Memory B cell (primary cell): Measurements from ENCODE around the gene CYB561.

ENCODE experiments used
- ATAC-seq: fragments of 150-1000 bp; cut with Tn5 transposase; 2 replicates; pipeline ENCODE4 v1.10.0; 2021; ENCODE audit warnings: low read depth, mild to moderate bottlenecking, moderate library complexity
- DNase-seq, 2 donors: peaks; one replicate each; pipeline ENCODE4 v3.0.0; 2022; ENCODE audit warnings: low spot score in 2 of 2
- H3K27ac Mint-ChIP-seq: one replicate; pipeline ENCODE4 v1.8.0; 2022; ENCODE audit warnings: mild to moderate bottlenecking, moderate library complexity, mixed read lengths
- H3K27me3 Mint-ChIP-seq: one replicate; pipeline ENCODE4 v1.8.0; 2022; ENCODE audit warnings: mixed read lengths
- H3K36me3 Mint-ChIP-seq: one replicate; pipeline ENCODE4 v1.8.0; 2022; ENCODE audit warnings: mild to moderate bottlenecking, mixed read lengths
- H3K4me1 Mint-ChIP-seq: one replicate; pipeline ENCODE4 v1.8.0; 2022; ENCODE audit warnings: mixed read lengths
- H3K4me3 Mint-ChIP-seq: one replicate; pipeline ENCODE4 v1.8.0; 2022; ENCODE audit warnings: mild to moderate bottlenecking, moderate library complexity, mixed read lengths
- H3K9me3 Mint-ChIP-seq: one replicate; pipeline ENCODE4 v1.8.0; 2022; ENCODE audit warnings: mixed read lengths

The CYB561 gene, protein sequence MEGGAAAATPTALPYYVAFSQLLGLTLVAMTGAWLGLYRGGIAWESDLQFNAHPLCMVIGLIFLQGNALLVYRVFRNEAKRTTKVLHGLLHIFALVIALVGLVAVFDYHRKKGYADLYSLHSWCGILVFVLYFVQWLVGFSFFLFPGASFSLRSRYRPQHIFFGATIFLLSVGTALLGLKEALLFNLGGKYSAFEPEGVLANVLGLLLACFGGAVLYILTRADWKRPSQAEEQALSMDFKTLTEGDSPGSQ

DNA sequence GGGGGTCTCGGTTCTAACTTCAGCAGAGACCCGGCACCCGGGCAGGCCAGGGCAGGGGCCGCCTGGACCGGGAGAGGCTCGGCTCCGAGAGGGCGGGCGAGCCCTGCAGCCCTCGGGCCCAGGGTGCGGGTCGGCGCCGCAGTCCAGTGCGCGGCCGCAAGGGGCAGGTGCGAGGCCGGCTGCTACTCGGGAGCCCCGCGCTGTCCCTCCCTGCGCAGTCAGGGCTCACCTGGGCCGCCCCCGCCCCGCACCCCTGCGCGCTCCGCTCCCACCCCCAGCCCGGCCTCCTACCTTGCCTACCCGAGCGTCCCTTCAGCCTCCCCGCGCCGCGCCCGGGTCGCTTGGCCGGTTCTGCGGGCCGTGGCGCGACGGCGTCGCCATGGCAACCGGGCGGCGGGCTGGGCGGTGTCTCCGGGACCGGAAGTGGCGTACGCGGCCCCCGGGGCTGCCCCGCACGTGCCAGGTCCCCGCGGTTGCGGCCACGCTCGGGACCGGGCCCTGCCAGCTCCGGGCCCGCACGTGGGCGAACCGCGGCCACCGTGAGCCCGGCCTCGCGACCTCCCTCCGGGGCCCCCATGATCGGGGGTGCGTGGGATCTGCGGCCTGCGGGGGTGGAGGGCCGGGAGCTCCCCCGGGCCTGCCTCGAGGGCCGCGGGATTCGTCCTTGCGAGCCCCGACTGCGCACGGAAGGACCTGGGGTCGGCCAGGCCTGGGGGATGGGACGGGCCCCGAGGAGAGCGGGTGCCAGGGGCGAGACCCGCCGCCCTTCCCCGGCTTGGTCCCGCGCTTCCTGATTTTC lies at the start of gene CYB561:
Gene CYB561, minus strand, starts transcription at position 353 of the 799 bp plus-strand sequence. CDS start 8,759 bp downstream, outside the sequence.
- Mint-ChIP-seq H3K36me3 (no peaks in the 10 kb centered on the region), H3K27me3 (no peaks in the 10 kb centered on the region), H3K4me1 (peaks cover 7% of the 10 kb centered on the region), H3K9me3 (no peaks in the 10 kb centered on the region), H3K27ac (peak within 1 kb of the TSS; percentile 94), H3K4me3 (peak within 1 kb of the TSS; percentile 85)
- peak; percentile 88 to 90 for DNase-seq
- peak; percentile 71 for ATAC-seq

DNA sequence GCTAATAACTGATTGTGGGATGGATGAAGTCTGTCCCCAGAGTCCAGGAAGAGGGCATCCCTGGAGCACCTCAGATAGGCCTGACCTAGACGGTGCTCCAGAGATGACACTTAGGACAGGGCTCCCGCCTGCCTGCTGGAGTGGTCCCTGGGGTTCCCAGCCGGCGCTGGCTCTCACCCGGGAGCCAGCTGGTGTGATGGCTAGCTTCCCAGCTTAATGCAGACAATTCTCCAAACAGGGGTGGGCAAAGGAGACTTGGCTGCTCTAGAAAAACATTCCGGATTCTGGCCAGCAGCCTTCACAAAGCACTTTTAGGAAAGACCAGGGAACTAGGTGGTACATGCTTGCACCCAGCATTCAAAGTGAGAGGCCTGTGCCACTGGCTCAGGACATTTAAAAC lies 49.4 kb upstream of the CYB561 start:
- Mint-ChIP-seq H3K4me3 (no peak overlapping the region), H3K27me3 (peaks cover 1% of the 10 kb centered on the region), H3K36me3 (no peaks in the 10 kb centered on the region), H3K9me3 (no peaks in the 10 kb centered on the region), H3K4me1 (no peaks in the 10 kb centered on the region), H3K27ac (no peak overlapping the region)
- no peak for DNase-seq
- no peak for ATAC-seq

DNA sequence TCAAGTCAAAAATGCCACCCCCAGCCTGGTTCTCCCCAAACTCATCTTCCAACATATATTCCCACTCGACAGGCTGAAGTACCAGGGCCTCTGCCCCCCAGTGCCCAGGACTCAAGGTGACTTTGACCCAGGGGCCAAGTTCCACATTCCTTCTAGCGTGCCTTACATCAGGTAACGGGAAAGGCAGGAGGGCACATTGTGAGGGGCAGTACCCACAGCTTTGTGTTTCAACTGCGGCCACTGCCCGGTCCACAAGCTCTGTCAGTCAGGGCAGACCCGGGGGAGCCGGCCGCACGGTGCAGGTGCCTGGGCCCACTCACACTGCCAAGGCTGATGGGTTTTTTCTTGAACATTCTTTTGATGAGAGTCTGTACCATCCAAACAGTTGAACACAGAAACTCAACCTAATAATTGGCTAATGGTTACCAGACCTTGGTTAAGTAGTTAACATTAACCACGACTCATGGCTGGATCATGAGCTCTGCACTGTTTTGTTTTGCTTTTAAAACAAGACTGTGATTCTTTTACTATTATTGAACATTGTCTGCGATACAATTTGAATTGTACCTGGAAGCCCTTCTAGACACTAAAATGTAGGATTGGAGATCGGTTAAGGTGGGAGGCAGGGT lies 48.3 kb upstream of the CYB561 start:
- ATAC-seq (no peak), DNase-seq (no peak)
- no peaks in the 10 kb centered on the region for H3K36me3 Mint-ChIP-seq
- H3K4me1 Mint-ChIP-seq, result no peaks in the 10 kb centered on the region
- H3K9me3 Mint-ChIP-seq, result no peaks in the 10 kb centered on the region
- no peaks in the 10 kb centered on the region for H3K27me3 Mint-ChIP-seq
- no peak overlapping the region for H3K4me3 Mint-ChIP-seq
- no peak overlapping the region for H3K27ac Mint-ChIP-seq

DNA sequence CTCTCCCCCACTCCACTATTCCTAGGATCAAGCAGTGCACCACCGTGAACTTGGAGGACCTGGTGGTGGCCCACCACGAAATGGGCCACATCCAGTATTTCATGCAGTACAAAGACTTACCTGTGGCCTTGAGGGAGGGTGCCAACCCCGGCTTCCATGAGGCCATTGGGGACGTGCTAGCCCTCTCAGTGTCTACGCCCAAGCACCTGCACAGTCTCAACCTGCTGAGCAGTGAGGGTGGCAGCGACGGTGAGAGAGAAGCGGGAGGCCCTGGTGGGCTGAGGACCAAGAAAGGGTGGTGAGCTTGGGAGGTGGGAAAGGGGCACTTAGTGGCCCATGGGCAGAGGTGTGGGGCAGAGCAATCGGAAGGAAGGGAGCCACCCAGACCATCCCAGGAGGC lies 47.3 kb upstream of the CYB561 start:
- H3K27ac Mint-ChIP-seq, result no peak overlapping the region

DNA sequence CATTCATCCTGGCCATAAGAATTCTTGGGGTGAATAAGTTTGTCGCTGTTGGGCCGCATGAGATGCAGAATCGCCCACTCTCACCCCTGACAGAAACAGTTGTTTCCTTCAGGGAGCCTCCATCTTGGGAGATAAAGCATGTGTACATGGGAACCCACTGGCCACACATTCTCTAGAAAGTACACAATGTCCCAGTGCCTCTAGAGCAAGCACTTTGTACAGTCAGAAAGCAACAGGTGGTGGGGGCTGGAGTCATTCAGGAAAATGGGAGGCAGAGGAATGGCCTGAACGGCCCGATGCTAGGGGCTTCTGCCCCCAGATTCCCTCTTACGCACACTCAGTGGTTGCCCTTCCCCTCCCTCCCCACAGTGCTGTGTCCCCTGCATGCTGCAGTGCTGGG lies 46.8 kb upstream of the CYB561 start:
- no peak overlapping the region for H3K27ac Mint-ChIP-seq
- no peaks in the 10 kb centered on the region for H3K9me3 Mint-ChIP-seq
- no peaks in the 10 kb centered on the region for H3K27me3 Mint-ChIP-seq
- H3K4me1 Mint-ChIP-seq, result peaks cover 6% of the 10 kb centered on the region
- ATAC-seq, result no peak
- DNase-seq, result no peak
- no peaks in the 10 kb centered on the region for H3K36me3 Mint-ChIP-seq
- H3K4me3 Mint-ChIP-seq, result no peak overlapping the region

More for the DNA sequence above, 47.3 kb upstream of the CYB561 start:
- Mint-ChIP-seq H3K36me3 (no peaks in the 10 kb centered on the region), H3K4me3 (no peak overlapping the region), H3K27me3 (no peaks in the 10 kb centered on the region), H3K9me3 (no peaks in the 10 kb centered on the region), H3K4me1 (peaks cover 6% of the 10 kb centered on the region)
- DNase-seq (no peak), ATAC-seq (no peak)

DNA sequence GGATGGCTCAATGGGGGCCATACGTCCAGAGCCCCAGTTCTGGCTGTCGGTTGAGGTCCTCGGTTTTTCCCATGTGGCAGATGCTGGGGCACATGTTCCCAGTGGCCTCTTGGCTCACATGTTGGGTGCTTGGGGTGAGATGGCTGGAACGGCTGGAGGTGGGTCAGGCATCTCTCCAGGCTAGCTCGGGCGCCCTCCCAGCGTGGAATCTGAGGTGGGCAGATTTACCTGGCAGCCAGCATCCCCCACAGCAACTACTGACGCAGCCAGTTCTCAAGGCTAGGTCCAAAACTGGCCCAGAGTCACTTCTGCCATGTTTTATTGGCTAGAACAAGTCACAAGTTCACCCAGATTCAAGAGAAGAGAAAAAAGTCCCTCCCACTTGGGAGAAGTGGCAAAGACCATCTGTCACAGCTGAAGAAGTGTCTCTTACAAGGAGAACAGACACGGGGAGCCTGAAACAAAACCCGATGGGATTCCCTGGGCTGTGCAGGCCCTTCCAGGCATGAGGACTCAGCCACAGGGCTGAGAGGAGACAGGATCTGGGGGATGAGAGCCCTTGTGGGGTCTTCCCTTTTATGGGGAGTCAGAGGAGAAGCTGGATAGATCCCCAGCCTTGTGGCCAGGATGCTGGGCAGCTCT lies 46.0 kb upstream of the CYB561 start:
- H3K27ac Mint-ChIP-seq, result no peak overlapping the region
- no peak for DNase-seq
- no peaks in the 10 kb centered on the region for H3K36me3 Mint-ChIP-seq
- no peak overlapping the region for H3K4me3 Mint-ChIP-seq
- peaks cover 6% of the 10 kb centered on the region for H3K4me1 Mint-ChIP-seq
- no peak for ATAC-seq
- H3K27me3 Mint-ChIP-seq, result no peaks in the 10 kb centered on the region
- no peaks in the 10 kb centered on the region for H3K9me3 Mint-ChIP-seq

DNA sequence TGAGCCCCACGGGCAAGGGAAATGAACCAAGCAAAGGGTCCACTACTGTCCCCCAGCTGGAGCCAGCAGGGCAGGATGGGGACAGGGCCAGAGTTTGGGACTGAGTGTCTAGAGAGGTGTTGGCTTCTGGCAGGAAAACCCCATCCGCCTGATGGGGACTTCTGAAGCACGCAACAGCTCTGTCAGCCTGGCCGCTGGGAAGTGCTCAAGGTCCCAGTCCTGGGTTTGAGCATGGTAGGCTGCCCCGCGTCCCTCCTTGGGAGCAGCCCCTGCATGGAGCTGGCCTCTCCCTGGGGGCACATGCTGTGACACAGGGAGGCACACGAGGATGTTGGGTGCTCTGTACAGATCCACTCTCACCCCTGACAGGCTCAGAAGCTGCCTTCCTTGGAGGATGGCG lies 45.3 kb upstream of the CYB561 start:
- no peaks in the 10 kb centered on the region for H3K36me3 Mint-ChIP-seq
- H3K4me3 Mint-ChIP-seq, result no peak overlapping the region
- no peak for DNase-seq
- peaks cover 10% of the 10 kb centered on the region for H3K4me1 Mint-ChIP-seq
- no peaks in the 10 kb centered on the region for H3K9me3 Mint-ChIP-seq
- no peaks in the 10 kb centered on the region for H3K27me3 Mint-ChIP-seq
- ATAC-seq, result no peak
- H3K27ac Mint-ChIP-seq, result no peak overlapping the region

DNA sequence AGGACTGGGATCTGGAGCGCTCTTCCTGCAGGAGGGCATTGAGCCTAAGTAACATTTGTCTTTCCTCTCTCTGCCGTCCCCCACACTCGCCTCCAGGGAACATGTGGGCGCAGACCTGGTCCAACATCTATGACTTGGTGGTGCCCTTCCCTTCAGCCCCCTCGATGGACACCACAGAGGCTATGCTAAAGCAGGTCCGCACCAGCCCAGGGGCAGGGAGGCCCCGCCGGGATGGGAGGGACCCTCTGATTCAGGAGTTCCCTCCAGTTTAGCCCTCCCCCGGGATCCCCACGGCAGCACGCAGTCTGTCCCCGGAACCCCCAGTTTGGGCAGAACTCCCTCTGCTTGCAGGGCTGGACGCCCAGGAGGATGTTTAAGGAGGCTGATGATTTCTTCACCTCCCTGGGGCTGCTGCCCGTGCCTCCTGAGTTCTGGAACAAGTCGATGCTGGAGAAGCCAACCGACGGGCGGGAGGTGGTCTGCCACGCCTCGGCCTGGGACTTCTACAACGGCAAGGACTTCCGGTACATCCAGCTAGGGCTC lies 44.8 kb upstream of the CYB561 start:
- no peak for DNase-seq
- Mint-ChIP-seq H3K4me3 (no peak overlapping the region), H3K27ac (no peak overlapping the region), H3K36me3 (no peaks in the 10 kb centered on the region), H3K9me3 (no peaks in the 10 kb centered on the region), H3K4me1 (peaks cover 15% of the 10 kb centered on the region), H3K27me3 (no peaks in the 10 kb centered on the region)
- no peak for ATAC-seq

DNA sequence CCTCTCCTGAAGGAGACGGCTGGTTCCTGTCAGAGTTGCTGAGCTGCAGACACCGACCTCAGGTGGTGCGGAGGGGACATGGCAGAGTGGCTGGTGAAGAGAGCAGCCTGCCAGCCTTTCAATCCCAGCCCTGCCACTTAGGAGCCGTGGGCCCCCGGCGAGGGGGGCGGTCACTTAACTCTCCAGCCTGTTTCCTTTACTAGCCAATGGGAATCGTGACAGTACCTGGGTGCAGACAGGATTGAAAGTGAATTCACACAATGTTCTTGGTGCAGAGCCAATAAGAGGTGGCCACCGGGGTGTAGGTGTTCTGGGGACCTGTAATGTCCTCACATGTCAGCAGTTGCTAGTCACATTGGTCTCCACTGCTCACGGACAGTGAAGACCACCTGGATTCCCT lies 44.2 kb upstream of the CYB561 start:
- no peak overlapping the region for H3K4me3 Mint-ChIP-seq
- DNase-seq, result no peak
- H3K27ac Mint-ChIP-seq, result no peak overlapping the region
- H3K27me3 Mint-ChIP-seq, result no peaks in the 10 kb centered on the region
- H3K36me3 Mint-ChIP-seq, result no peaks in the 10 kb centered on the region
- peaks cover 16% of the 10 kb centered on the region for H3K4me1 Mint-ChIP-seq
- no peaks in the 10 kb centered on the region for H3K9me3 Mint-ChIP-seq
- no peak for ATAC-seq

DNA sequence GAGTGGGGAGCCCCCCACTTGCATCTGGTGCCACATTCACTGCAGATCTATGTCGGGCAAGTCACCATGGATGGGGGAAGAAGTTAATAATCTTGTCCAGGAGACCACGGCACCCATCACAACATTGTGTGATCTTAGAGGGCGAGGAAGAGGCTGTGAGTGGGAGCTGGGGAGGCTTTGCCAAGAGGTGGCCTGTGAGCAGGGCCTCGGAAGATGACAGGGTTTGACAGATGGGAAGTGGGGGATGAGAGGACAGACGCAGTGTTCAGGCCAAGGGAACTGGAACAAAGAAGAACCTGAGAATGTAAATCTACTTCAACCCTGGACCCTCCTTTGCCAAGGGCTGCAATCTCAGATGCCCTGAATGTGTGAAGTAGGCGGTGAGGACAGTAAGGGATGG lies 43.2 kb upstream of the CYB561 start:
- H3K36me3 Mint-ChIP-seq, result no peaks in the 10 kb centered on the region
- H3K9me3 Mint-ChIP-seq, result no peaks in the 10 kb centered on the region
- ATAC-seq (no peak), DNase-seq (no peak)
- H3K27me3 Mint-ChIP-seq, result no peaks in the 10 kb centered on the region
- peaks cover 16% of the 10 kb centered on the region for H3K4me1 Mint-ChIP-seq
- H3K4me3 Mint-ChIP-seq, result no peak overlapping the region
- H3K27ac Mint-ChIP-seq, result peak overlapping the region; percentile 23

DNA sequence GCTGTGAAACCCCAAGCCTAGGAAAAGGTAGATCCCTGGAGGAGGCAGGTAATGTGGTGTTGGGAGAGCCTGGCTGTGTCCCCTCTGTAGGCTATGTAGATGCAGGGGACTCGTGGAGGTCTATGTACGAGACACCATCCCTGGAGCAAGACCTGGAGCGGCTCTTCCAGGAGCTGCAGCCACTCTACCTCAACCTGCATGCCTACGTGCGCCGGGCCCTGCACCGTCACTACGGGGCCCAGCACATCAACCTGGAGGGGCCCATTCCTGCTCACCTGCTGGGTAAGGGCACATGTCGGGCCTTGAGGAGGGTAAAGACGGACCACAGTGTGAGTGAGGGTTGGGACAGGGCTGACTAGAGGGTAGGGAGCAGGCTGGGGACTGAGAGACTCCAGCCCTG lies 42.7 kb upstream of the CYB561 start:
- Mint-ChIP-seq H3K27ac (peak overlapping the region; percentile 23), H3K9me3 (no peaks in the 10 kb centered on the region), H3K27me3 (no peaks in the 10 kb centered on the region), H3K4me3 (no peak overlapping the region), H3K4me1 (peaks cover 16% of the 10 kb centered on the region), H3K36me3 (no peaks in the 10 kb centered on the region)
- no peak for ATAC-seq
- DNase-seq, result no peak

DNA sequence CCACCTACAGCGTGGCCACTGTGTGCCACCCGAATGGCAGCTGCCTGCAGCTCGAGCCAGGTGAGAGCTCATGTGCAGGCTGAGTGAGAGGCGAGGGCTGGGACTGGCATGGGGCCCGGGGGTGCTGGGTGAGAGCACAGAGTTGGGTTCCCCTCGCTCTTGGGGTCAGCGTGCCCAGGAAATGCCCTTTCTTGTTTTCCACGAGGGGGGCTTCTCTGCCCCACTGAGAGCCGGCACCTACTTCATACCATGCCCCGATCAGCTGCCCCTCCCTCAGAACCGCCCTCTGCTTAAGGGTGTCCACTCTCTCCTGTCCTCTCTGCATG lies 40.9 kb upstream of the CYB561 start:
- H3K36me3 Mint-ChIP-seq, result no peaks in the 10 kb centered on the region
- no peak overlapping the region for H3K27ac Mint-ChIP-seq
- DNase-seq, result no peak
- H3K4me1 Mint-ChIP-seq, result peaks cover 16% of the 10 kb centered on the region
- H3K27me3 Mint-ChIP-seq, result peaks cover 6% of the 10 kb centered on the region
- no peak for ATAC-seq
- peak overlapping the region; percentile 53 for H3K4me3 Mint-ChIP-seq
- H3K9me3 Mint-ChIP-seq, result no peaks in the 10 kb centered on the region

DNA sequence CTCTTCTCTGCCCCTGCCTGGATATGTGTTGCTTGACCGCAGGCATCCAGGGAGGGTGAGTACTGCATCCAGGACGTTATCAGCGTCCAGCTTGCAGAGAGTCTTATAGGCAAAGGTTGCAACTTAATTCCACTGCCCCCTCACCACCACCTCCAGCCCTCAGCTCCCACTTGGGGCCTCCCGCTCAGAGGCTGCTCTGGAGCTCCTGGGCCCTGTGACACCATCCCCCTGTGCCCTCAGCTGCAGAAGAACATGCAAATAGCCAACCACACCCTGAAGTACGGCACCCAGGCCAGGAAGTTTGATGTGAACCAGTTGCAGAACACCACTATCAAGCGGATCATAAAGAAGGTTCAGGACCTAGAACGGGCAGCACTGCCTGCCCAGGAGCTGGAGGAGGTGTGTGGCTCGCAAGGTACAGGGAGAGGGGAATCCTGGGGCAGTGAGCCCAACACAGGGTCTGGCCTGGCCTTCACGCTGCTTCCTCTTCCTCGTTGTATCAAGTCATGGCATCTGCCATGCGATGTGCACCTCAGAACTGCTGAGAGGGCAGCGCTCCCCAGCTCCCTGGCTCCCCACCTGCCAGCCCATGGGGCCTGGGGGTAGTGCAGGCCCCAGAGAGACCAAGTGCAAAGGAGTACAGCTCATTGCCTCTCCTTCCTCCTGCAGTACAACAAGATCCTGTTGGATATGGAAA lies 40.4 kb upstream of the CYB561 start:
- Mint-ChIP-seq H3K27me3 (peaks cover 6% of the 10 kb centered on the region), H3K4me1 (peaks cover 16% of the 10 kb centered on the region), H3K4me3 (peak overlapping the region; percentile 53), H3K27ac (no peak overlapping the region), H3K36me3 (no peaks in the 10 kb centered on the region), H3K9me3 (no peaks in the 10 kb centered on the region)
- DNase-seq, result no peak
- ATAC-seq, result peak; percentile 74
